T1000 (cell line): ENCODE data around the gene SSRP1.
A peak's percentile ranks its signal among the peaks of the same experiment; 100 is the strongest.
"Not testable (repeated sequence)": the region's sequence is repeated elsewhere in the genome, so short reads cannot be mapped to it uniquely, and the experiment has no call there.

ENCODE experiments used
- DNase-seq: peaks from one replicate; lab custom pipeline; 2025; ENCODE audit warnings: mixed read lengths; lab: John Stamatoyannopoulos, UW

Gene SSRP1

GRCh38 chr11:57336856-57337255 is 1.2 kb upstream of the SSRP1 start:
- not testable (repeated sequence) for DNase-seq

DNA sequence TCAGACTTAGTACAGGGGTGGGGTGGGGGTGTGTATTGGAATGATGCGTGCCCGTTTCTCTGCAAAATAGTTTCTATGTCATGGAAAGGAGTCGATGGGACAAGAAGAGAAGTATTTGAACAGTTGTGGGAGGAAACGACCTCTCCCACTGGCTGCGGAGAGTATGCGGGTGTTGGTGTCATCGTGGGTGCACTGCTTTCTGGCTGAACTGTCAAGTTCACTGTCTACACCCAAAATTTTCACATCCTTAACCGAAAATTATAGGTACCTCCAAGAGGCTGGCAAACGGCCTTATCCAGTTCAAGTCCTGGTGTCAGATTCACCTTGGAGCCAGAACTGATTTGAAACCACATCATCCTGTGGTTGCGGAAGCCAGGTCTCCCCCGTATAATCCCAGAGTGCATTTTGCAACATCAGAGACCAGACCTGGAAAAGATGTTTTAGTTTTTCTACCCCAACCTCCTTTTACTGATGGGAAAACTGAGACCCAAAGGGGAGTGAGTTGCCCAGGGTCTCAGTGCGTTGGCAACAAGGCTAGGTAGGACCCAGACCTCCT is 497 bp upstream of the SSRP1 start:
- DNase-seq = no peak

DNA sequence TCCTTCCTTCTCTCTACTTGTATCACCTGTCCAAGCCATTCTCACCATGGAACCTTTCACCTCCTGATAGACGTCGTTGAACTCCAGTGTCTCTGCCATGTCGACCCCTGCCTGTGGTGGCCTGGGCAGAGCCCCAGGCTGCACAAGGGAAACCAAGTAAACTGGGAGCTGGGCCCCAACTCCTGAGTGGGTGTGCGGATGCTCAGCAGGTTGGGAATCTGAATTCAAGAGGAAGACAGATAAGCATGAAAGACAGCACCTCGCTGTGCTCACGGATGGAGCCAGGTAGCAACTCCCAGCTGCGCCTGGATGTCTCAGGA is 709 bp downstream of the SSRP1 start:
- DNase-seq = no peak

- DNase-seq = no peak
Measured at GRCh38 chr11:57332694-57333440, 2.8 kb downstream of the SSRP1 start.

GRCh38 chr11:57331720-57332119 is 4.0 kb downstream of the SSRP1 start:
- DNase-seq = no peak

- no peak for DNase-seq
Measured at GRCh38 chr11:57330029-57330428, 5.7 kb downstream of the SSRP1 start.

DNA sequence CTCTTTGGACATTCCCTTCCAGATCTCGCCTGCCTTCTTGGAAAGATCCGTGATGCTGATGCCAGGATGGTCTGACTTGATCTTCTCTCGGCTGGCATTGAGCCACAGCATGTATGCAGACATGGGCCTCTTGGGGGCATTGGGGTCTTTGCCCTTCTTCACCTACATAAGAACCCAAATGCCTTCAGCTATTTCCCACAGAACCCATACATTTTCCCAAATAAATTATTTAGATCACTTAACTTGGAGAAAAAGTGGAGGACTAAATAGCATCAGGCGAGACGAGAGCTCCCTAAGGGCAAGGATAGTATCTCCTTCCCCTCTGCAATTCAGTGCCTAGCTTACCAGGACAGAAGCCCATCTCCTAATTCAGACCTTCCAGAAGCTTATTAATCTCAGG is 8.0 kb downstream of the SSRP1 start:
- no peak for DNase-seq

- no peak for DNase-seq
Measured at GRCh38 chr11:57325735-57326048, 10.0 kb downstream of the SSRP1 start.

GRCh38 chr11:57324886-57325734 is 10.6 kb downstream of the SSRP1 start, which contains the start of gene TNKS1BP1:
TSS of gene TNKS1BP1 (minus strand) at chr11:57324952. CDS start at chr11:57321885, 3,067 bp downstream.
- peak; percentile 83 for DNase-seq

- no peak for DNase-seq
Measured at GRCh38 chr11:57324154-57324885, 11.4 kb downstream of the SSRP1 start.

DNA sequence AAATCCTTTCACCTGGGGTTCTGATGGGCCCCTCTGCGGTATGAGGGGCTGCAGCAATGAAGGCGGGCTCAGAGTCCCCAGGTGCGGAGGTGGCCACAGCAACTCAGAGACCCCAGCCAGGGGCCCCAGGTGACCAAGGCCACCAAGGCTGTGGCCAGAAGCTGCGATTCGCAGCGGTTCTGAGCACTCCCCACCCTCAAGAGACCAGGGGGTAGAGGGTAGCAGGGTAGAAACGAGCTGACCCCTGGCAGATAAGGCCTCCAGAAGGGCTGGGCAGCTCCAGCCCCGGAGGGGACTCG is 11.9 kb downstream of the SSRP1 start:
- DNase-seq = no peak

DNA sequence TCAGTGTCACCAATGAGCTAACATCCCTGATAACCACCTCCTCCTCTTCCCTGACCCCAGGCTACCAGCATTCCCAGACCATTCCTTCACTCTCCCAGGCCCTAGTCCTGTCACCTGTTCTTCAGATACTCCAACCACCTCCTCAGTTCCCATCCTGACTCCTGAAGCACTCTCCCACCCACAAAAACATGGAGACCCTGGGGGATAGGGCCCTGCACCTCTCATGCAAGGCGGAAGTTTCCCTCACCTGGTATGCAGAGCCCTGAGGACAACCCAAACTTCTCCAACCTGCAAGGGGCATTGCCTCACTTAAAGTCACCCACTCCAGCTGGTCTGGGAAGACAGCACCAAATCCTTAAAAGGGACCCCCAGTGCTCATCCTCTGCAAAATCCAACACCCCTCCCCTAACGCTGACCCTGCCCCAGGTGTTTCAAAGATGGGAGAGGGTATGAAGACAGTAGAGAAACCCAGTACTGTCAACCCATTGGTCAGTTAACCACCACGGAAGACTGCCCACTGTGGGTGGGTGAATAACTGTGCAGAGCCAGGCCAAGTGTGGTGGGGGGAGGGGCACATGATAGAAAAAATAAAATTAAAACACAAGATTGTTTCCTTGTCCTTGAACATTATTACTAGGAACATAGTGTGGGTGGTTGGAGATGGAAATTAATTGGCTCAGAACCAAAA is 12.4 kb downstream of the SSRP1 start:
- no peak for DNase-seq

DNA sequence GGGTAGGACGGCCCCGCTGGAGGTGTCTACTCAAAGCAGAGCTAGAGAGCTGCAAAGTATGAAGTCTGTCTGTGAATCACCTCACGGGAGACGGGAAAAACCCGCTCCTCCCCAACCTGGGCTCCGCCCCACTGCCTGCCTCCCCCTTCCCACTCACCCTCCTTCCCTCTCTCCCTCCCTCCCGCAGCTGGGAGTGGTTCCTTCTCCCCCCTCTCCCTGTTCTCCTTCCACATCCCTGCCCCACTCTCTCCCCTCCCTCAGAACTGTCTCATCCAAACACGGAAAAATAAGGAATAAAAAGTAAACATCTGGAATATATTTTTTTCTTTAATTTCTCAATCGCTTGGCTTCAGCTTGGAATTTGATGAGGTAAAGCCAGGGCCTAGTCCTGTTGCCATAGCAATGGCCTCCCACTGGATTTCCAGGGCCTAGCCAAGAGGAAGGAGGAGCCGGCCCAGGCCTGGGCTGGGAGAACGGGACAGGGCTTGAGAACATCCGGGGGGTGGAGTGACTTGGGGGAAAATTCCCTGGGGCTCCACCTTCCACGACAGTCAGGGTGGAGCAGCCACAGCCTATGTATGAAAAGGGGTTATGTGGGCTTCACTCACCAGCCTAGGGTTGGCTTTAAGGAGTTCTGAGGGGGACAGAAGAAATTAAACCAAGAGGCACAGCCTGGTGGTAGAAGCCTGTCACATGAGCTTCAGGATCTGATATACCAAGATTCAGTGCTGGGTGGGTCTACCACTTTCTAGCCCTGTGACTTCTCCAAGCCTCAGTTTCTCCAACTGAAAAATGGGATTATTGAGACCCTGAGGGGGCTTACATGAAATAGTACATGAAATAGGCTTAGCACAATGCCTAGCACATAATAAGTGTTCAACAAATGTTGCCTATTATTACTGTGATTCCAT is 13.2 kb downstream of the SSRP1 start:
- DNase-seq = peak; percentile 84

- no peak for DNase-seq
Measured at GRCh38 chr11:57321388-57322255, 14.1 kb downstream of the SSRP1 start.

DNA sequence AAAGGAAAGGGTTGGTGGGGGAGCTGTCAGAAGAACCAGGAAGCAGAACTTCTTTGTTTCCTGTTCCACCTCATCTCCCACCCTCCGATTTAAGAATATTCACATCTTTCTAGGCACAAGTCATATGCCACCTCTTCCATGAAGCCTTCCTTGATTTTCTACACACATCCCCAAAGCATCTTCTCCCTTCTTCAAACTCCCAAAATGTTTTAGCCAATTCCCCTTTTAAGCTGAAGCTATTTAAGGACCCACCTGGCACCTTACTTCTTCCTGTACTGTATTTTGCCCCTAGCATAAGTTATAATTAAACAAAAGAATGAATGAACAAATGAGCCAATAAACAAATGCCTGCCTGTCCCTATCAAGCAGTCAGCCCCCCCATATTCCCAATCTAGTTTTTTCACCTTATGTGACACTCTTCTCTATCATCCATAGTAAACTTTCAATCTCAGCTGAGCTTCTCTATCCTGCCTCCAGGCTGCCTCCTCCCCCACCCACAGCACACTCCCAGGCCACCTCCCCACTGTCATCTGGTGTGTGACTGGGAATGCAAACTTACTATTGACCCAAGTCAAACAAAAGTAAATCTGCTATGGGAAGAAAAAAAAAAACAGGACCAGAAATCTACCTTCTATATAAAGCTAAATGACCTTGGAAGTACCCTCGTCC is 14.8 kb downstream of the SSRP1 start:
- no peak for DNase-seq

- DNase-seq = no peak
Measured at GRCh38 chr11:57320067-57320718, 15.5 kb downstream of the SSRP1 start.

- no peak for DNase-seq
Measured at GRCh38 chr11:57318178-57318577, 17.5 kb downstream of the SSRP1 start.

- no peak for DNase-seq
Measured at GRCh38 chr11:57316017-57316416, 19.7 kb downstream of the SSRP1 start.

GRCh38 chr11:57315491-57315890 is 20.2 kb downstream of the SSRP1 start:
- DNase-seq = no peak
